HAP-1 (cell line): ENCODE results near the gene PDGFD.

Experiments used
- DNase-seq, 2 experiments: peaks; one replicate each; pipeline ENCODE4 v3.0.0-alpha.2; 2016 to 2020; ENCODE audit warnings: low spot score in 2 of 2
- H3K27me3 ChIP-seq: fragments of 250-450 bp; sonication (Bioruptor Pico); 2 replicates; pipeline ENCODE4 v1.5.1; 2020; ENCODE audit warnings: low read depth, mild to moderate bottlenecking, moderate library complexity
- H3K36me3 ChIP-seq: fragments of 250-450 bp; sonication (Bioruptor Pico); replicated peaks from 2 replicates; pipeline ENCODE4 v1.5.1; 2020; ENCODE audit warnings: mild to moderate bottlenecking
- H3K4me1 ChIP-seq: fragments of 250-450 bp; sonication (Bioruptor Pico); 2 replicates; pipeline ENCODE4 v1.5.1; 2020; ENCODE audit warnings: mild to moderate bottlenecking
- H3K4me3 ChIP-seq: fragments of 250-450 bp; sonication (Bioruptor Pico); 2 replicates; pipeline ENCODE4 v1.5.1; 2020; ENCODE audit warnings: mild to moderate bottlenecking, moderate library complexity
- H3K9me3 ChIP-seq: fragments of 250-450 bp; sonication (Bioruptor Pico); 2 replicates; pipeline ENCODE4 v1.5.1; 2020; ENCODE audit warnings: mild to moderate bottlenecking, moderate library complexity
- in situ Hi-C: fragments of 300-500 bp; cut with MboI; formaldehyde crosslinking; loops from 3 replicates; pipeline ENCODE4 v1.14.3; 2020; ENCODE audit warnings: low sequenced_read_pairs, inconsistent platforms, mixed read lengths

The PDGFD gene

GRCh38 chr11:104127828-104128227, 36.1 kb downstream of the PDGFD start:
- Histone ChIP-seq H3K27me3 (no peaks in the 10 kb centered on the region; the same call in 1 of the 2 replicates), H3K4me1 (peaks cover 5% of the 10 kb centered on the region), H3K36me3 (no peaks in the 10 kb centered on the region), H3K4me3 (no peak overlapping the region), H3K9me3 (no peaks in the 10 kb centered on the region)
- DNase-seq = no peak
- in situ Hi-C loops = no loop called here

GRCh38 chr11:104126464-104126863, 37.5 kb downstream of the PDGFD start:
- peaks cover 5% of the 10 kb centered on the region for H3K4me1 ChIP-seq
- H3K4me3 ChIP-seq = no peak overlapping the region
- in situ Hi-C loops = no loop called here
- no peaks in the 10 kb centered on the region for H3K36me3 ChIP-seq
- no peaks in the 10 kb centered on the region for H3K9me3 ChIP-seq
- no peak for DNase-seq
- H3K27me3 ChIP-seq = no peaks in the 10 kb centered on the region; the same call in 1 of the 2 replicates

- no peak overlapping the region for H3K4me3 ChIP-seq
- H3K27me3 ChIP-seq = no peaks in the 10 kb centered on the region; the same call in 1 of the 2 replicates
- in situ Hi-C loops = no loop called here
- H3K9me3 ChIP-seq = no peaks in the 10 kb centered on the region
- H3K4me1 ChIP-seq = peaks cover 5% of the 10 kb centered on the region
- no peak for DNase-seq
- no peaks in the 10 kb centered on the region for H3K36me3 ChIP-seq
Measured at GRCh38 chr11:104124979-104125378, 39.0 kb downstream of the PDGFD start.

GRCh38 chr11:104122836-104123235, 41.1 kb downstream of the PDGFD start:
- Histone ChIP-seq H3K9me3 (no peaks in the 10 kb centered on the region), H3K36me3 (no peaks in the 10 kb centered on the region), H3K4me1 (peaks cover 5% of the 10 kb centered on the region), H3K27me3 (no peaks in the 10 kb centered on the region; the same call in 1 of the 2 replicates), H3K4me3 (no peak overlapping the region)
- in situ Hi-C loops = no loop called here
- no peak for DNase-seq

- no peak for DNase-seq
- Histone ChIP-seq H3K9me3 (no peaks in the 10 kb centered on the region), H3K4me1 (peaks cover 5% of the 10 kb centered on the region), H3K27me3 (no peaks in the 10 kb centered on the region; the same call in 1 of the 2 replicates), H3K36me3 (no peaks in the 10 kb centered on the region), H3K4me3 (no peak overlapping the region)
- in situ Hi-C loops = no loop called here
Measured at GRCh38 chr11:104122011-104122635, 41.8 kb downstream of the PDGFD start.

- Histone ChIP-seq H3K27me3 (no peaks in the 10 kb centered on the region; the same call in 1 of the 2 replicates), H3K4me1 (peaks cover 5% of the 10 kb centered on the region), H3K36me3 (no peaks in the 10 kb centered on the region), H3K9me3 (no peaks in the 10 kb centered on the region), H3K4me3 (no peak overlapping the region)
- in situ Hi-C loops = no loop called here
- DNase-seq = no peak
Measured at GRCh38 chr11:104120493-104121137, 43.3 kb downstream of the PDGFD start.

- Histone ChIP-seq H3K36me3 (no peaks in the 10 kb centered on the region), H3K9me3 (no peaks in the 10 kb centered on the region), H3K4me3 (no peak overlapping the region), H3K27me3 (no peaks in the 10 kb centered on the region), H3K4me1 (peaks cover 4% of the 10 kb centered on the region)
- in situ Hi-C loops = no loop called here
- DNase-seq = no peak
Measured at GRCh38 chr11:104118105-104118744, 45.7 kb downstream of the PDGFD start.

GRCh38 chr11:104113541-104113940, 50.4 kb downstream of the PDGFD start:
- in situ Hi-C loops = no loop called here
- H3K9me3 ChIP-seq = no peaks in the 10 kb centered on the region
- H3K4me1 ChIP-seq = no peaks in the 10 kb centered on the region
- H3K36me3 ChIP-seq = no peaks in the 10 kb centered on the region
- H3K27me3 ChIP-seq = no peaks in the 10 kb centered on the region
- no peak overlapping the region for H3K4me3 ChIP-seq
- no peak for DNase-seq

- H3K4me3 ChIP-seq = no peak overlapping the region
- no peak for DNase-seq
- H3K36me3 ChIP-seq = no peaks in the 10 kb centered on the region
- H3K27me3 ChIP-seq = no peaks in the 10 kb centered on the region
- H3K4me1 ChIP-seq = no peaks in the 10 kb centered on the region
- H3K9me3 ChIP-seq = no peaks in the 10 kb centered on the region
- in situ Hi-C loops = no loop called here
Measured at GRCh38 chr11:104106136-104106754, 57.7 kb downstream of the PDGFD start.

GRCh38 chr11:104105155-104105554, 58.8 kb downstream of the PDGFD start:
- in situ Hi-C loops = no loop called here
- Histone ChIP-seq H3K4me1 (no peaks in the 10 kb centered on the region), H3K9me3 (no peaks in the 10 kb centered on the region), H3K4me3 (no peak overlapping the region), H3K27me3 (no peaks in the 10 kb centered on the region), H3K36me3 (no peaks in the 10 kb centered on the region)
- no peak for DNase-seq

- in situ Hi-C loops = no loop called here
- Histone ChIP-seq H3K4me3 (no peak overlapping the region), H3K4me1 (no peaks in the 10 kb centered on the region), H3K36me3 (no peaks in the 10 kb centered on the region), H3K27me3 (no peaks in the 10 kb centered on the region), H3K9me3 (no peaks in the 10 kb centered on the region)
- no peak for DNase-seq
Measured at GRCh38 chr11:104104664-104105063, 59.3 kb downstream of the PDGFD start.

- Histone ChIP-seq H3K9me3 (no peaks in the 10 kb centered on the region), H3K27me3 (no peaks in the 10 kb centered on the region), H3K36me3 (no peaks in the 10 kb centered on the region), H3K4me3 (no peak overlapping the region), H3K4me1 (no peaks in the 10 kb centered on the region)
- in situ Hi-C loops = no loop called here
- no peak for DNase-seq
Measured at GRCh38 chr11:104104201-104104600, 59.7 kb downstream of the PDGFD start.

GRCh38 chr11:104098555-104098954, 65.4 kb downstream of the PDGFD start:
- in situ Hi-C loops = no loop called here
- DNase-seq = no peak
- Histone ChIP-seq H3K4me1 (no peaks in the 10 kb centered on the region), H3K27me3 (no peaks in the 10 kb centered on the region), H3K9me3 (no peaks in the 10 kb centered on the region), H3K36me3 (no peaks in the 10 kb centered on the region), H3K4me3 (no peak overlapping the region)

- H3K36me3 ChIP-seq = no peaks in the 10 kb centered on the region
- no peaks in the 10 kb centered on the region for H3K27me3 ChIP-seq
- H3K4me1 ChIP-seq = no peaks in the 10 kb centered on the region
- in situ Hi-C loops = no loop called here
- H3K4me3 ChIP-seq = no peak overlapping the region
- H3K9me3 ChIP-seq = no peaks in the 10 kb centered on the region
- no peak for DNase-seq
Measured at GRCh38 chr11:104098132-104098531, 65.8 kb downstream of the PDGFD start.
